Cardiac fibroblast (primary cell): ENCODE measurements around the gene AOX1.
A peak's percentile ranks its signal among the peaks of the same experiment; 100 is the strongest.

Experiments
- DNase-seq, 2 donors: peaks; one replicate each; pipeline versions ENCODE4 v3.0.0 to v3.0.0-alpha.2; 2010; ENCODE audit warnings: low read depth in 2 of 2
- H3K4me3 ChIP-seq, 2 donors: replicated peaks in 1 of 2; 1 replicate in 1 of 2; 2 replicates in 1 of 2; pipeline ENCODE4 v1.5.1; 2011; ENCODE audit warnings: low read depth in 2 of 2, low read length in 2 of 2, mild to moderate bottlenecking in 2 of 2, moderate library complexity in 1 of 2
- CTCF ChIP-seq: IDR thresholded peaks from one replicate; pipeline ENCODE4 v1.5.1; 2011; ENCODE audit warnings: low read depth, mild to moderate bottlenecking, low read length, inconsistent platforms

AOX1 gene

GRCh38 chr2:200591308-200591707 is 5.5 kb downstream of the AOX1 start:
- DNase-seq = no peak
- no peak for TF ChIP-seq CTCF
- H3K4me3 ChIP-seq = no peak overlapping the region

- no peak overlapping the region for H3K4me3 ChIP-seq
- peak; percentile 51 to 55 for DNase-seq
- no peak for TF ChIP-seq CTCF
Observed at GRCh38 chr2:200592406-200593075, 6.7 kb downstream of the AOX1 start.

GRCh38 chr2:200593905-200594304 is 8.1 kb downstream of the AOX1 start:
- no peak for DNase-seq
- no peak for TF ChIP-seq CTCF
- no peak overlapping the region for H3K4me3 ChIP-seq

GRCh38 chr2:200595913-200596312 is 10.1 kb downstream of the AOX1 start:
- DNase-seq = no peak
- no peak overlapping the region for H3K4me3 ChIP-seq
- TF ChIP-seq CTCF = no peak

- no peak overlapping the region for H3K4me3 ChIP-seq
- DNase-seq = no peak
- no peak for TF ChIP-seq CTCF
Observed at GRCh38 chr2:200596774-200597570, 11.2 kb downstream of the AOX1 start.

GRCh38 chr2:200599206-200599605 is 13.4 kb downstream of the AOX1 start:
- no peak for TF ChIP-seq CTCF
- no peak overlapping the region for H3K4me3 ChIP-seq
- DNase-seq = no peak
